ENCODE data around the gene TRIM33. TPM values are rescaled to one million over a fixed set of nuclear protein-coding genes. Genes with fewer than 3 reads are reported as not detected.

The TRIM33 gene
- total RNA-seq, 1 experiment from 2014 or later, result 41.2 TPM

DNA sequence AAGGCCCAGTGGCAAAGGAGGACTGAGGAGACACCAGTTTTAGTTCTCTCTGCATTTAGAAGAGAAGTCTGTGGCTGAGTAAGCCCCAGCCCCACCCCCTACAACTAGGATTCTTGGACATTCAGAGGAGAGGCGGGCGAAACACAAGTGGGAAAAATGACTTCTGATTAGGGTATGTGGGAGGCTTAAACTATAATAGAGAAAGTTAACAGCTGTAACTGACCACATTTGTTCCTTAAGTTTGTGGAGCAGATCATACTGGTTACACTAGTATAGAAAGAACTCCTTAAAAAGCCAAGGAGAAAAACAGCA lies 11.2 kb upstream of the TRIM33 start:
- H3K27me3 ChIP-seq (ENCODE audit: insufficient read depth, low read length), result no peaks in the 10 kb centered on the region
- TF ChIP-seq FOSL1 (IDR thresholded peaks at IDR 0.05; ENCODE audit: low read depth) (no peak), EZH2phosphoT487 (IDR thresholded peaks at IDR 0.05; ENCODE audit: borderline replicate concordance) (no peak), EGR1 (IDR thresholded peaks at IDR 0.05; ENCODE audit: low read depth) (no peak), POLR2AphosphoS5 (IDR thresholded peaks at IDR 0.05; ENCODE audit: low read depth, low read length) (no peak), EZH2 (IDR thresholded peaks at IDR 0.05) (no peak), SP1 (IDR thresholded peaks at IDR 0.05; ENCODE audit: low read depth) (no peak), ZNF274 (IDR thresholded peaks at IDR 0.05; ENCODE audit: low read depth, low read length) (no peak), CEBPB (IDR thresholded peaks at IDR 0.05; ENCODE audit: low read depth) (no peak), SIN3A (IDR thresholded peaks at IDR 0.05; ENCODE audit: low read depth) (no peak)
- TF ChIP-seq, protein P1, sequence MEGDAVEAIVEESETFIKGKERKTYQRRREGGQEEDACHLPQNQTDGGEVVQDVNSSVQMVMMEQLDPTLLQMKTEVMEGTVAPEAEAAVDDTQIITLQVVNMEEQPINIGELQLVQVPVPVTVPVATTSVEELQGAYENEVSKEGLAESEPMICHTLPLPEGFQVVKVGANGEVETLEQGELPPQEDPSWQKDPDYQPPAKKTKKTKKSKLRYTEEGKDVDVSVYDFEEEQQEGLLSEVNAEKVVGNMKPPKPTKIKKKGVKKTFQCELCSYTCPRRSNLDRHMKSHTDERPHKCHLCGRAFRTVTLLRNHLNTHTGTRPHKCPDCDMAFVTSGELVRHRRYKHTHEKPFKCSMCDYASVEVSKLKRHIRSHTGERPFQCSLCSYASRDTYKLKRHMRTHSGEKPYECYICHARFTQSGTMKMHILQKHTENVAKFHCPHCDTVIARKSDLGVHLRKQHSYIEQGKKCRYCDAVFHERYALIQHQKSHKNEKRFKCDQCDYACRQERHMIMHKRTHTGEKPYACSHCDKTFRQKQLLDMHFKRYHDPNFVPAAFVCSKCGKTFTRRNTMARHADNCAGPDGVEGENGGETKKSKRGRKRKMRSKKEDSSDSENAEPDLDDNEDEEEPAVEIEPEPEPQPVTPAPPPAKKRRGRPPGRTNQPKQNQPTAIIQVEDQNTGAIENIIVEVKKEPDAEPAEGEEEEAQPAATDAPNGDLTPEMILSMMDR (IDR thresholded peaks at IDR 0.05 in 2 of 3, conservative IDR thresholded peaks at IDR 0.05 in 1 of 3; ENCODE audit: borderline replicate concordance in 1 of 3, insufficient read depth in 1 of 3, low read depth in 2 of 3, low read length in 2 of 3), result no peak
- TF ChIP-seq, protein P2, sequence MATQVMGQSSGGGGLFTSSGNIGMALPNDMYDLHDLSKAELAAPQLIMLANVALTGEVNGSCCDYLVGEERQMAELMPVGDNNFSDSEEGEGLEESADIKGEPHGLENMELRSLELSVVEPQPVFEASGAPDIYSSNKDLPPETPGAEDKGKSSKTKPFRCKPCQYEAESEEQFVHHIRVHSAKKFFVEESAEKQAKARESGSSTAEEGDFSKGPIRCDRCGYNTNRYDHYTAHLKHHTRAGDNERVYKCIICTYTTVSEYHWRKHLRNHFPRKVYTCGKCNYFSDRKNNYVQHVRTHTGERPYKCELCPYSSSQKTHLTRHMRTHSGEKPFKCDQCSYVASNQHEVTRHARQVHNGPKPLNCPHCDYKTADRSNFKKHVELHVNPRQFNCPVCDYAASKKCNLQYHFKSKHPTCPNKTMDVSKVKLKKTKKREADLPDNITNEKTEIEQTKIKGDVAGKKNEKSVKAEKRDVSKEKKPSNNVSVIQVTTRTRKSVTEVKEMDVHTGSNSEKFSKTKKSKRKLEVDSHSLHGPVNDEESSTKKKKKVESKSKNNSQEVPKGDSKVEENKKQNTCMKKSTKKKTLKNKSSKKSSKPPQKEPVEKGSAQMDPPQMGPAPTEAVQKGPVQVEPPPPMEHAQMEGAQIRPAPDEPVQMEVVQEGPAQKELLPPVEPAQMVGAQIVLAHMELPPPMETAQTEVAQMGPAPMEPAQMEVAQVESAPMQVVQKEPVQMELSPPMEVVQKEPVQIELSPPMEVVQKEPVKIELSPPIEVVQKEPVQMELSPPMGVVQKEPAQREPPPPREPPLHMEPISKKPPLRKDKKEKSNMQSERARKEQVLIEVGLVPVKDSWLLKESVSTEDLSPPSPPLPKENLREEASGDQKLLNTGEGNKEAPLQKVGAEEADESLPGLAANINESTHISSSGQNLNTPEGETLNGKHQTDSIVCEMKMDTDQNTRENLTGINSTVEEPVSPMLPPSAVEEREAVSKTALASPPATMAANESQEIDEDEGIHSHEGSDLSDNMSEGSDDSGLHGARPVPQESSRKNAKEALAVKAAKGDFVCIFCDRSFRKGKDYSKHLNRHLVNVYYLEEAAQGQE (IDR thresholded peaks at IDR 0.05; ENCODE audit: low read depth), result no peak
- no peak overlapping the region for H3K9ac ChIP-seq (ENCODE audit: low read length)
- DNase-seq (ENCODE audit: low read depth, low spot score) (no peak), ATAC-seq (no peak)
- intact Hi-C loops (cut with micrococcal nuclease), result no loop called here
- no peaks in the 10 kb centered on the region for H3K79me2 ChIP-seq (ENCODE audit: insufficient read depth, low read length)
- POLR2A ChIA-PET, result no interaction called here
- BruUV-seq (replicated peaks), result no TSS peak
- RAD21 ChIA-PET (ENCODE audit: low non-redundant PET in 1 of 2, low total read pairs in 2 of 2, uncharacterized antibody in 2 of 2, unreplicated experiment in 2 of 2), result no interaction called here
- no peak overlapping the region for H3K4me3 ChIP-seq (replicated peaks in 1 of 2; ENCODE audit: low read depth in 1 of 2, low read length in 2 of 2)
- peaks cover 0 to 5% of the 10 kb centered on the region in 2 experiments; a peak in 1 of 4 replicates for H3K4me1 ChIP-seq (ENCODE audit: control insufficient read depth in 1 of 2, insufficient read depth in 2 of 2, low read length in 2 of 2)
- H3K4me2 ChIP-seq (ENCODE audit: low read length), result no peak overlapping the region
- H3K36me3 ChIP-seq (ENCODE audit: control insufficient read depth in 1 of 2, insufficient read depth in 2 of 2, low read length in 2 of 2), result no peaks in the 10 kb centered on the region
- CTCF ChIA-PET, result no interaction called here
- no peaks in the 10 kb centered on the region for H3K9me3 ChIP-seq (ENCODE audit: control insufficient read depth in 1 of 2, insufficient read depth in 1 of 2, low read depth in 1 of 2, low read length in 2 of 2)
- H4K20me1 ChIP-seq (ENCODE audit: insufficient read depth), result no peaks in the 10 kb centered on the region
- no peaks in the 10 kb centered on the region for H3K9me2 ChIP-seq (ENCODE audit: insufficient read depth)
- H2AFZ ChIP-seq (ENCODE audit: low read depth, low read length, poor library complexity, severe bottlenecking), result no peak overlapping the region
- no peak overlapping the region for H3K27ac ChIP-seq (ENCODE audit: low read depth, low read length)
